Glomerular endothelial cell (primary cell): ENCODE measurements around the gene CHD9. TPM values are rescaled to one million over a fixed set of nuclear protein-coding genes. Genes with fewer than 3 reads are reported as not detected.
"Not testable (repeated sequence)": the region's sequence is repeated elsewhere in the genome, so short reads cannot be mapped to it uniquely, and the experiment has no call there.

Experiments
- DNase-seq: peaks from one replicate; pipeline ENCODE4 v3.0.0-alpha.2; 2011; ENCODE audit warnings: low read depth, low spot score; ENCODE audit errors: extremely low read depth
- total RNA-seq: library from RNA; depleted of rRNA; stranded (reverse); fragments of >200 nt; gene quantifications from 2 replicates; pipeline ENCODE4 v1.2.3, GENCODE V29; 2015

CHD9 gene
- total RNA-seq, 1 donor from 2014 or later = 44.0 TPM

GRCh38 chr16:53261276-53261675, 206.5 kb downstream of the CHD9 start:
- DNase-seq = no peak

- no peak for DNase-seq
Measured at GRCh38 chr16:53262645-53263044, 207.9 kb downstream of the CHD9 start.

- no peak for DNase-seq
Measured at GRCh38 chr16:53266156-53266555, 211.4 kb downstream of the CHD9 start.

- DNase-seq = not testable (repeated sequence)
Measured at GRCh38 chr16:53278498-53278897, 223.7 kb downstream of the CHD9 start.

GRCh38 chr16:53281280-53281679, 226.5 kb downstream of the CHD9 start:
- DNase-seq = no peak

- no peak for DNase-seq
Measured at GRCh38 chr16:53281859-53282258, 227.1 kb downstream of the CHD9 start.

- DNase-seq = no peak
Measured at GRCh38 chr16:53282328-53282727, 227.5 kb downstream of the CHD9 start.

- no peak for DNase-seq
Measured at GRCh38 chr16:53282975-53283946, 228.5 kb downstream of the CHD9 start.

GRCh38 chr16:53285236-53285635, 230.4 kb downstream of the CHD9 start:
- no peak for DNase-seq

- no peak for DNase-seq
Measured at GRCh38 chr16:53290520-53290919, 235.7 kb downstream of the CHD9 start.

- DNase-seq = no peak
Measured at GRCh38 chr16:53291757-53292392, 237.1 kb downstream of the CHD9 start.

- DNase-seq = no peak
Measured at GRCh38 chr16:53297477-53297876, 242.7 kb downstream of the CHD9 start.

GRCh38 chr16:53304334-53304733, 249.5 kb downstream of the CHD9 start:
- no peak for DNase-seq

GRCh38 chr16:53305743-53306142, 251.0 kb downstream of the CHD9 start:
- DNase-seq = no peak

GRCh38 chr16:53309457-53309856, 254.7 kb downstream of the CHD9 start:
- DNase-seq = no peak

- DNase-seq = no peak
Measured at GRCh38 chr16:53320992-53321391, 266.2 kb downstream of the CHD9 start.

- no peak for DNase-seq
Measured at GRCh38 chr16:53323924-53324323, 269.1 kb downstream of the CHD9 start.

- not testable (repeated sequence) for DNase-seq
Measured at GRCh38 chr16:53330991-53331390, 276.2 kb downstream of the CHD9 start.

- DNase-seq = no peak
Measured at GRCh38 chr16:53334581-53334980, 279.8 kb downstream of the CHD9 start.

GRCh38 chr16:53337294-53337693, 282.5 kb downstream of the CHD9 start:
- no peak for DNase-seq

GRCh38 chr16:53341792-53342191, 287.0 kb downstream of the CHD9 start:
- DNase-seq = no peak

GRCh38 chr16:53355064-53355463, 300.3 kb downstream of the CHD9 start:
- DNase-seq = no peak
